ENCODE results near the gene HMGXB3.
"Not testable (repeated sequence)": the region's sequence is repeated elsewhere in the genome, so short reads cannot be mapped to it uniquely, and the experiment has no call there.

Gene HMGXB3

DNA sequence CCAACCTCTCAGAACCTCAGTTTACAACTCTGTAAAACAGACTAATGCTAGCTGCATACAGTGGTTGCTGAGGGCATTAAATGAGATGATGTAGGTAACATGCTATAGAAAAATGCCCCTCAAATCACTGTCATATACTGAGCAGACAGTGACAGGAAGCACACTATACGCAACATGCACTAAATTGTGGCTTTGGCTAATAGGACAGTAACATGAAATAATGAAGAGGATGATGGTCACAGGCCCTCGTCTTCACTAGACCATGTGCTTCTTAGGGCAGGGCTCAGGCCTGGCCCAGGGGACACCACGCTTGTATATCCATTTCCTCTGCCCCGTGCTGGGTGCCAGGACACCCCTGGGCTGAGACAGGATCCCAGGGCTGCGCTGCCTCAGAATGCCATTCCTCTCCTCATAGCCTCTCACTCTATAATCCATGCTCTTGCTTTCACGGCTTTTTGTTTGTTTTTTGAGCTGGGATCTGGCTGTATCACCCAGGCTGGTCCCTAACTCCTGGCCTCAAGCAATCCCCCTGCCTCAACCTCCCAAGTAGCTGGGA, 66.9 kb downstream of the HMGXB3 start:
- DNase-seq (ENCODE audit: low read depth) = no peak

DNA sequence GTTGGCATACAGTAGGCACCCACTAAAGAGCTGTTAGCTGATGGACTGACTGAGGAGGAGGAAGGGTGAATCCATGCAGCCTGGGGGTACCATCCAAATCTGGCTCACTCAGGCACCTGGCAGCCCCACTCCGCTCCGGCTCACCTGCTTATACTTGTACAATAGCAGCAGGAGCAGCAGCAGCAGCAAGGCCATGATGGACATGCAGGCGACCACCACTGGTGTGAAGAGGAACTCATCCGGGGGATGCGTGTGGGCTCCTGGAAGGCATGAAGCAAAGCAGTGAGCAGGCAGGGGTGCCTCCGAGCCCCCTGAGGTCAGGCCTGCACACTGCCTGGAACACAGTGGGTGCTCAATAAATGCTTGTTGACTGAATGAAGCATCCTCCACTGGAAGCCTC, 67.5 kb downstream of the HMGXB3 start:
- DNase-seq (ENCODE audit: low read depth) = no peak

DNA sequence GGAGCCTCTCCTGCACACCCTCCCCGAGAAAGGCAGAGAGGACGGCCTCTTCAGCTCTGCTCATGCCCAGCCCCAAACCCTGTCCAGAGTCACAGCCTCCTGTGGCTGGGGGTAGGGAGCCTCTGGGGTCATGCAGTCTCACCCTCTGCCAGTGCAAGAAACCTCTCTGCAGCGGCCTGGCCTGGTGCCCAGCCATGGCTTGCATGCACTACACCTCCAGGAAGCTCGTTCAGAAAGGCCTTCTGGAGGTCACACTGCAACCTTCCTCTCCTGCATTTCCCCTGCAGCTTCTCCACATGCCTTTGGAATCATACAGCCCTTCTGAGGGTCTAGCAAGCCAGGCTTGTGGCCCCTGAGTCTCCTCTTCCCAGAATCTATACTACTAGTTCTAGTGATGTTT, 67.9 kb downstream of the HMGXB3 start:
- DNase-seq (ENCODE audit: low read depth) = no peak

DNA sequence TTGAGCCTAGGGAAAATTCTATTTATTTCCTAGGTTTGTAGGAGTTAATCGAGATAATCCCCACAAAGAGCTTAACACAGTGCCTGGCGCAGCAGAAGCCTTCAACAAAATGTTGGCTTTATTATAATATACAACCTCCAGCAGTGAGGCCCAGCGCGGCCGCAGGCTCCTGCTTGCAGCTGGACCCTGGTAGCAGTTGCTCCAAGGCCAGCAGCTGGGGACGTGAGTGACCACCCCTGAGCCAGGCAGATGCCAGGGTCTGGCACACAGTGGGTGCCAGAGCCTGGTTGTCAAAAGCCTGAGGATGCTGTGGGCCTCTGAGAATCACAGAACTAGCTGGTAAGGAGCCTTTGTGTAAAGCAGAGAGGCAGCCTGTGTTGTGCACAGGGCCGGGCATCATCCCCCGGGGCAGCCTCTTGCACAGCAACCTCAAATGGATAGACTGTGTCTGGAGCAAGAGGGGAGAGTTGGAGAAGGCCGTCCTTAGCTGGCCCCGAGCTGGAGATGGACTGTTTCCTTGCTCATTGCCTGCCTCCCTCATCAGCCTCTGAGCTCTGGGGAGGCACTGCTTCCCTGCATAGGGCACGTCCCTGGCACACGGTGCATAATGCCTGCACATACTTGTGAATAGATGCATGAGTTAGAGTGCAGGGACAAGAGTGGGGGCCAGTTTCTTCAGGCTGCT, 68.6 kb downstream of the HMGXB3 start:
- DNase-seq (ENCODE audit: low read depth) = no peak

DNA sequence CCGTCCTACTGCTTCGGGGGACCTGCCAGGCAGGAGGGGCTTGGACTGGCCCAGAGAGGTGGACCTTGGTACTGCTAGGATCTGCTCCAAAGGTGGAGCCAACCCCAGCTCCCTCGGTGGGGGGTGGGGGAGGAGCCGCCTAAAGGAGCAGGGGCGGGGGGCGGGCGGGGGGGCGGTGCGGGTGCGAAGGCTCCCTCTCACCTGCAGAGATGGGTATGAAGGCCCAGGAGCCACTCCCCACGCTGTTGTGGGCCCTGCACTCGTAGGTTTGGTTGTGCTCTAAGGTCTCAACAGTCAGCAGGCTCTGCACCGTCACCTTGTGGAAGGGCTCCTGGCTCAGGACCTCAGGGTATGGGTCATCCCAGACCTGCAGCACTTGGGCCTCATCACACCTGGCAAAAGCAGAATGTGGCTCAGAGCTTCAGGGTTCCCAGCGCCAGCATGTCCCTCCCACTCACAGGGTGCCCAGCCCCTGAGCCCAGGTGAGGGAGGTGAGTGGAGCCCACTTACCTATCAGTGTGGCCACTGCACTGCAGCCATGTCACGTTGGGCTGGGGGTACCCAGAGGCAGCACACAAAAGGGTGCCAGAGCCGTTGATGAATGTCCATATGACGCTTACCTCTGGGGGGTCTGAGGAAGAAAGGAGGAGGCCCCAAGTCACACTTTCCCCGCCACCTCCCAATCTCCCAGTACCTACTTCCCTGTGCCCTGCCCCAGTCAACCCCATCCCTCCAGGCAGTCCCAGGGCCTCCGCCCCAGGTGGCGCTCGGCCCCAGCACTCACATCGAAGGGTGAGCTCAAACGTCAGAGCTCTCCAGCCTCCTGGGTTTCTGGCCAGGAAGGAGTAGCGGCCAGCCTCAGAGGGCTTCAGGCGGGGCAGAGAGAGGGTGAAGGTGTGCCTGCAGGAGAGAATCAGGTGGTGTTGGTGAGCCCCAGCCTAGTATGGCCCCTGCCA, 69.4 kb downstream of the HMGXB3 start:
- no peak for DNase-seq (ENCODE audit: low read depth)

DNA sequence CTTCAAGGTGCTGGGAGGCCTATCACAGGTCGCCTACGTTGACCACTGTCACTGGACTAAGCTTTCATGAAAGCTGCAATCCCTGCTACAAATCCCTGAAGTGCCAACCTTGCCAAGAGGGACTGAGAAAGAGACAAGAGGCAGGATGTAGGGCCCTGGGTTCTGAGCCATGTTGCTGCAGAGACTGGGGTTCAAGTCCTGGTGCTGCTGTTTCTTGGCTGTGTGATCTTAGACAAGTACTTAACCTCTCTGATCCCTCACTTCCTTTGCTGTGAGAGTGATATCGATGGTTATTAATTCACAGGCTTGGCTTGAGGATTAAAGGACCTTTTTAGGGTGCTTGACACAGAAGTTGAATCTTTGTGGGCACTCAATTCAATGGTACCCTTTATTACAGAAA, 70.3 kb downstream of the HMGXB3 start:
- DNase-seq (ENCODE audit: low read depth) = no peak

DNA sequence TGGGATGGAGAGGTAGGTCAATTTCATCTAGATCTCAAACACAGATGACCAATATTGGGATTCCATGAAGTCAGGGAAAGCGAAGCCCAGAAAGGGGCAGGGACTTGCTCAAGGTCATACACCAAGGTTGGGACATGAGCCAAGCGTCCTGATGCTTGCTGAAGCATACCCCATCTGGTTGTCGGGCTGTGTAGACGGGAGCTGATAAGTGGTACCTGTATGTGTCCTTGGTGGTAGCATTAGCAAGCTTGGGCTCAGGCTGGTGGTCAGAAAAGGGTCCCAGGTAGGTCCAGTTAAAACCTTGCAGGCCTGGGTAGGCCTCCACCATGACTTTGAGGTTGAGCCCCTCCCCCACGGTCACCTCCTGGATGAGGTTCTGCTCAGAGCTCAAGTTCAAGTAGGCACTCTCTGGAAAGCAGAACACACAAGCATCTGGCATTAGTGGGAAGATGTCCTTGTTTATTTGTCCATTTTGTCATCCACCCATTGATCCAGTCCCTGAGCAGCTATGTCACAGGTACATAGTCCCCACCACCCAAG, 72.6 kb downstream of the HMGXB3 start:
- DNase-seq (ENCODE audit: low read depth) = no peak

DNA sequence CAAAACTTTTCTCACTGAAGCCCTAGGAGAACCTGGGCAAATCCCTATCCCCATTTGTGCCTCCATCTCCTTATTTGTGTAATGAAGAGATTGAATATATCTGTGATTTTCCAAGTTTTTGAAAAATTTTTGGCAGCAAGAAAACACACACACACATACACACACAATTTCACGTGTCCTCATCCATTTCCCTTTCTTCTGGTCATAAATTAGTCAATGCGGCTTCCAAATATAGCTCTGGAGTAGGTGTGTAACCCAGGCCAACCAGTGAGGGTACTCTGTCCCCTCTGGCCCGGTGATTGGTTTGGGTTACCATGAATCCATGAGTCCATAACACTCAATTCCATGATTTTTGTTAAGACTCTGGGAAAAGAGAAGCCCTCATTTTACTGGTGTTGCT, 73.1 kb downstream of the HMGXB3 start:
- DNase-seq (ENCODE audit: low read depth) = no peak

DNA sequence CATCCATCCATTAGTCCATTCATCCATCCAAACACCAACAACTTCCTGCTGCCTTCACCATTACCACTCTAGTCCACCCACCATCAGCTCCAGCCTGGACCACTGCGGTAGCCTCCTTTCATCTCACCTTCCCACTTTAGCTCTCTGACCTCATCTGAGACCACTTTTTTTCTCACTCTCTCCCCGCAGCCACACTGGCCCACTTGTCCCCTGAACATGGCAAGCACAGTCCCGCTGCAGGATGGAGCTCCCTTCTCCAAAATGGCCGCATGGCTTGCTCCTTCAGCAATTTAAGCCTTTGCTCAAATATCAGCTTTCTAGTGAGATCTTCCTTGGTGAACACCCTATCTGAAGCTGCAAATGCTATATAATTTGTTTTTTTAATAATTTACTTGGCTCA, 74.7 kb downstream of the HMGXB3 start:
- DNase-seq (ENCODE audit: low read depth) = no peak

DNA sequence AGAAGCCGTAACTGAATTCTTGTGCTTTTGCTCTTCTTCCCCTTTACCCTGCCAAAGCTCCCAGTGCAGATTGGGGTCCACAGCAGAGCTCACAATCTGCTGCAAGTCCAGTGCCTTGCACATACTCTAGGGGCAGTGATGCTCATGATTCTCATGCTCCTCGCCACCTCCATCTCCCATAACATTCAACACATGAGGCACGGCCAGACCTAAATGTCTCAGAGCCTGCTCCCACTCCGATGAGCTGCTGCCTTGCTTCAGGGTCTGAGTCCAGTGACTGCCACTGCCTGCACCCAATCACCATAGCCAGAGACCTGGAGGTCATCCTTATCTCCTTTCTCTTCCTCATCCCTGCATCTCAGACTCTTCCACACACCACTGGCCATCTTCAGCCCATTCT, 75.3 kb downstream of the HMGXB3 start:
- no peak for DNase-seq (ENCODE audit: low read depth)

DNA sequence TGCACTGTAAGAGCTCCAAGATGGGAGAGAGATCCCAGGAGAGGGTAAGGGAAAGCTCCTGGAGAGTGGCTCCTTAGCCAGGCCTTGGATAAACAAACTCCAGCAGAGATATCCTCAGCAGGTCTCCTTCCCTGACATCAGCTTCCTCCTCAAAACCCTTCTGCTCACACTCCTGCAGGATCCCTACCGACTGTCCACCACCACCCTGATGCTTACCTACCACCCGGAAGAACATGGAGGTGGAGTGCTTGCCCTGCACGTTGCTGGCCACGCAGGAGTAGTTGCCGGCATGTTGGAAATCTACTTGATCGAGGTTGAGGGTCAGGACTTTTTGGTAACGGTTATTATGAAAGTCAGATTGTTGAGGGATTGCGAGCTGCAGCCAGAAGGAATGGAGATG, 76.5 kb downstream of the HMGXB3 start:
- DNase-seq (ENCODE audit: low read depth) = no peak

DNA sequence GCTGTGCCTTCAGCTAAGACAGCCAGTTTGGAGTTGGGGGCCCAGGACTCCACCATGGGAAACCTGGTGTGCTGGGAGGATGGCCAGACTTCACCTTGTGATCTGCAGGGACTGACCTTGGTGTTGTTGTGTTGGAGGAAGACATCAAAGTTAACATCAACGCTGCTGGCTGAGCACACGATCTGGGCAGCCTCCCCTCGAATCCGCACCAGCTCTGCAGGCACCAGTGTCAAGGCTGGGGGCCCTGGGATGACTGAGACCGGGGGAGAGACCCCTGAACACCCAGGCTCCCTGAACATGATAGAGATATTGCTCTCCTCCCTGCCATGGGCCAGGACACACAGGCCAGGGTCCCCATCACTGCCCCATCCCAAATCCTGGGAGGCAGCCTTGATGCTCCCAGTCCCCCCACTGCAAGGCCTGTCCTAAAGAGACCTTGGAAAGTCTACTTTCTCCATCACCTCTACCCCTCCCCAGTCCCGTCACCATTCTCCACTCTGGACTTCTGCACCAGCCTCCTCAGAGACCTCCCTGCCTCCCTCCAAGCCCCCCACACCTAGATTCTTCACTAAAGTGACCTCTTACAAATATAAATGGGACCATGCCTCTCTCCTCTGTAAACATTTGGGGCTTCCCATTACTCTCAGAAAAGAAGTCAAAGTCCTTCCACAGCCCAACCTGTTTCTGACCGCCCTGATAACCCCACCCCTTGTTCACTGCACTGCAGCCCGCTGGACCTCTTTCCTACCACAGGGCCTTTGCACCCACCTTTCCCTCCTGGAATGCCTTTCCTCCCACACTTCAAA, 77.7 kb downstream of the HMGXB3 start:
- DNase-seq (ENCODE audit: low read depth) = no peak

DNA sequence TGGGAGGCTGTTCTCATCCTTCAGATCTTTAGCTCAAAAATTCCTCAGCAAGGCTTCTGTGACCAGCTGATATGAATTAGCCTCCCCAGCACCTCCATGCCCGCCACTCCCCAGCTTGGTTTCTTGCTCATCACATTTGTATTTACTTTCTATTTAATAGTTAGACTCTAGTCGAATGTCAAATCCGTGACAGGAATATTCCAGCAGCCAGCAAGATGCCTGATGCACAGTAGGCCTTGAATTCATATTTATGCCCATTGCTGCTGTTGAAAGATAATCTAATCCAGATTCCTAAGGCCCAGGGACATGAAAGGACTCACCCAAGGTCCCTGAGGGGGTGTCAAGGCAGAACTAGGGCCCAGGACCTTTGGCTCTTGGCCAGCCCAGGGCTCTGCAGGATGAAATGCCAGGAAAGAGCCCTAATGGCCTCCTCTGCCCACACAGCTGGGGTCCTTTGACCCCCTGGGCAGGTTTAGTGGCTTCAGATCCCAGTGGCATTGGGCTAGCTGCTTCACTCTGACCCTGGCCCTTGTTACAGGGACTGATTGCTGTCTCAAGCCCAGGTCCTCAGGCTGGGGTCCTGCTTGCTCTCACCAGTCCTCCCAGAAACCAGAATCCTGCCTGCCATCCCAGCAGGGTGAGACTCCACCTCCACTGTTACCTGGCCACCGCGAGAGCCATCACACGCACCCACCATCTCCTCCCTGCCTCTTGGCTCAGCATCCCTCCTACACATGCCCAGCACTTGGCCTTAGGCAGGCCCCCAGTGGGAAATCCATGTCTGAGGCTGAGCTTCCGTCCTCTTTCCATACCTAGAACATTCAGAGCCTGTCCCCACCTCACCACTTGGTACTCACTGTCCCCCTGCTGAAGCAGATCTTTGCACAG, 78.5 kb downstream of the HMGXB3 start:
- no peak for DNase-seq (ENCODE audit: low read depth)

DNA sequence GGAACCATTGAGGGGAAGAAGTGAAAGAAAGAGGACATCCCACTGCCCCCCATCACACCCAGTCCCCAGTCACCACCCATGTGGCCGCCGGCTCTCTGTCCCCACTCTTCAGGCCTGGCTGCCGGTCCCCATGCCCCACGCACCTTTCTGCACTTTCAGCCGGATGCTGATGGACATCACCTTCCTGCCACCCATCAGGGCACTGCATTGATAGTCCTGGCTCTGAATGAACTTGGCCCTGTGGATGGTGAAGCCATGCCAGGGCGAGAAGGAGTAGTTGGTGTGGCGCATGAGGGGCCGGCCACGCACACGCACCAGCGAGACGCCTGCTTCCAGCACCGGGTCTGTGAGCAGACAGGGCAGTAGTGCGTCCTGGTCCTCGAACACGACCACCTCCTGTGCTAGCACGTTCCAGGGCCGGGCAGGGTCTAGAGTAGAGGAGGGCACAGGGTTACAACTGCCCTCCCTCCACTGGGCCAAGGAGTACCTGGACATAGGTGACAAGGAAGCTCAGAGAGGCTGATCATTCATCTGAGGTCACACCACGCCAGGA, 79.4 kb downstream of the HMGXB3 start:
- DNase-seq (ENCODE audit: low read depth) = no peak

DNA sequence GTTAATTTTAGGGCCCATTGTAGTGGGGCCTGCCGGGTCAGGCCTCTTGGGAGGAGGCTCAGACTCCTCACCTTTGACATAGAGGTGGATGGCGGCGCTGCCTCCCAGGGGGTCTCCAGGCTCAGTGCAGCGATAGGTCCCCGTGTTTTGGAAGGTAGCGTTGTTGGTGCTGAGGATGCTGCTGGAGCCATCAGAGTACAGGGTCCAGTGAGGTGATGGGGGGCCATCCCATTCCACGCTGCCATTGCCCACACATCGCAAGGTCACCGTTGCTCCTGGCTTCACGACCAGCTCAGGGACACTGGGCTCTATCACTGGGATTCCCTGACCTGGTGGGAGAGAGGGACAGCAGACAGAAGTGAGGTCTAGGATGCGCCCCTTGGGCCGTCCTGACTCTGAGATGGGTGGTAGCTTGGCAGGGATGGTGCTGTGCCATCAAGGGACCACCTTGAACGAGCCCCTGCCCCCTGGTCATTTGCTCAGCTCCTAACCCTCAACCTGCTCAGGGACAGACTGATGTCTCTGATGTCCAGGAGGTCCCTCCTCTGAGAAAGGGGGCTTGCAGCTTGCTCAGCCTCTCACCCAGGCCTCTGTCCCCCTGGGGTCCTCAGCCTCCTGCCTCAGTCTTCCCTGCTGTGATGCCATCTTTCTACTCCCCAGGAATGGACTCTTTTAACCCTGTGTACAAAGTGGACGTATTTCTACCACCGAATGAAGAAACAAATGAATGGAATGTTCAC, 80.3 kb downstream of the HMGXB3 start:
- no peak for DNase-seq (ENCODE audit: low read depth)

DNA sequence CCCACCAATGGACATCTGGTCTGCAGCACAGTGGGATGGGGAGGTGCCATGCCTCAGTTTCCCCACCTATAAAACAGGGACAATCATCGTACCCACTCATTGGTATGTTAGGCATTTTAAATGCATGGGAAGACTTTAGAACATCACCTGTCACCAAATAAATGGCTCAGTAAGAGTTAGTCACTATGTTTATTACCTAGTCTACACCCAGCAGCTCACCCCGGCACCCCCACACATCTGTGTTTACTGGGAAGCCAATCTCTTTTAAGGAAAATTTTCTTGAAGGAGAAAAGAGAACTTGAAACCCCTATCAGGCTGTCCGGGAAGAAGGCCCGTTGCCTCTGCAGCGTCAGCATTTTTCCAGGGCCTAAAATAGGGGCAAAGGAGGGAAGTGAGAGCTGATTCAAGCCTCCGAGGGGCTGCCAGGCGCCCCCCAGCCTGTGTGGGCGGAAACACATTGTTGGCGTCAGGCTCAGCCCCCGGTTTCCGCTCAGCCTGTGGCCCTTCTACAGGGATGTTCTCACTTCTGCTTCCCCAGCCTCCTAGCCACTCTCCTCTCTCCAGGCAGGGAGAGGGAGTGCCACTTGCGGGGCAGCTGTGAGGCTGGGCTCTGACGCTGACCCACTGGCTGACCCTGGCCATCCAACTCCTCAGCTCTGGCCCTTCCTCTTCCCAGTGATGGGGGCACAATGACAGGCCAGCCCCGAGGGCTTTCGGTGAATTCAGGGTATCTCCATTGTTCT, 81.2 kb downstream of the HMGXB3 start:
- no peak for DNase-seq (ENCODE audit: low read depth)

DNA sequence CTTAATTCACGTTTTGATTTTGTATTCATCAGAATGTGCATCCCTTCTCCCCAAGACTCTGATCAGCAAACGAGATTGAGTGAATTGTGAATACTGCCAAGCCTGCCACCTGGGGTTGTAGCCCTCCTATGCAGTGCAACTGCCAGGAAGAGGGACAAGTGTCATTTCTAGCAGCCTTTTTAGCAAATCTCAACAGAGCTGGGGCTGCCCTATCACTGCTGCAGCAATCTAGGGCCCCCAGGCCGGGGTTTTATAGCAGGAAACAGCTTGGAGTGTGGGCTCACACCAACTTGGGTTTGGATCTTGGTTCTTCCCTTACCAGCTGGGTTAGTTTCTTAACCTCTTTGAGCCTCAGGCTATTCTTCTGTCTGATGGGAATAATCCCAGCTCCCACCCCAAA, 81.8 kb downstream of the HMGXB3 start:
- DNase-seq (ENCODE audit: low read depth) = no peak

DNA sequence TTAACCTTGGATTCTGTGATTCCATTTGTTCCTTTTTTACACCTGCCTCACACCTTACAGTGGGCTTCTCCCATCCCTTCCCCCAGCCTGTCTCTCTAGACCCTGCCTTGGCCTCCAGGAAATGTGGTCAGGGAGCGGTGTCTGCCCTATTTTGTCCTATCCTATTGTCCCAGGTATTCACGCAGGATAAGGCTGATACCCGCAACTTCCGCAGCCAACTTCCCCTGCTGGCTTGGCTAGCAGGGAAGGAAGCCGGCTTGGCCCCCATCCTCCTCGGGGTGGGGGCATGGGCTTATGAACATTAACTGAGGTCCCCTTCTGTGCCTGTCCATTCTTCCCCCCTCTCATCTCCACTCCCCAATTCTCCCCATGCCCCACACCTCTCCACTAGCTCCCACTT, 82.3 kb downstream of the HMGXB3 start:
- DNase-seq (ENCODE audit: low read depth) = no peak

DNA sequence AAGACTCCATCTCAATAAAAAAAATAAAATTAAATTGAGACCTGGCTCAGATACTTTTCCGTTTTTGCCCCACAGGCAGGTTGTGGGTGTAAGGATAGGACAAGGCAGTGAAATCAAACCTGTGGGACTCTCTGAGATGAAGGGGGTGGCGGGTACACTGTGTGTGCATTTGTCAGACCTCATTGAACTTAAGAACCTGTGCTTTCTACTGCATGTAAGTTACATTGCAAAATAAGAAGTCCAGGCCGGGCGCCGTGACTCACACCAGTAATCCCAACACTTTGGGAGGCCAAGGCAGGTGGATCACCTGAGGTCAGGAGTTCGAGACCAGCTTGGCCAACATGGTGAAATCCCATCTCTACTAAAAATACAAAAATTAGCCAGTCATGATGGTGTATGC, 84.2 kb downstream of the HMGXB3 start:
- DNase-seq (ENCODE audit: low read depth) = not testable (repeated sequence)

Data from T follicular helper cell (primary cell).